GM21515 (cell line): ENCODE data around the gene MRGPRD.

ENCODE experiments used
- ATAC-seq: cut with Tn5 transposase; IDR thresholded peaks from one replicate; pipeline ENCODE4 v1.9.1; 2021; ENCODE audit not compliant: unreplicated experiment

The MRGPRD gene

GRCh38 chr11:68932933-68933577 is 47.7 kb downstream of the MRGPRD start:
- no peak for ATAC-seq

- ATAC-seq = no peak
Observed at GRCh38 chr11:68932358-68932757, 48.4 kb downstream of the MRGPRD start.

- ATAC-seq = no peak
Observed at GRCh38 chr11:68931911-68932310, 48.9 kb downstream of the MRGPRD start.

GRCh38 chr11:68930991-68931855 is 49.6 kb downstream of the MRGPRD start:
- no peak for ATAC-seq
